NCI-H2107 (cell line): ENCODE data around the gene MCAM.
A peak's percentile ranks its signal among the peaks of the same experiment; 100 is the strongest.

Source experiments
- DNase-seq: peaks from one replicate; lab custom pipeline; 2025; lab: John Stamatoyannopoulos, UW

MCAM gene, protein sequence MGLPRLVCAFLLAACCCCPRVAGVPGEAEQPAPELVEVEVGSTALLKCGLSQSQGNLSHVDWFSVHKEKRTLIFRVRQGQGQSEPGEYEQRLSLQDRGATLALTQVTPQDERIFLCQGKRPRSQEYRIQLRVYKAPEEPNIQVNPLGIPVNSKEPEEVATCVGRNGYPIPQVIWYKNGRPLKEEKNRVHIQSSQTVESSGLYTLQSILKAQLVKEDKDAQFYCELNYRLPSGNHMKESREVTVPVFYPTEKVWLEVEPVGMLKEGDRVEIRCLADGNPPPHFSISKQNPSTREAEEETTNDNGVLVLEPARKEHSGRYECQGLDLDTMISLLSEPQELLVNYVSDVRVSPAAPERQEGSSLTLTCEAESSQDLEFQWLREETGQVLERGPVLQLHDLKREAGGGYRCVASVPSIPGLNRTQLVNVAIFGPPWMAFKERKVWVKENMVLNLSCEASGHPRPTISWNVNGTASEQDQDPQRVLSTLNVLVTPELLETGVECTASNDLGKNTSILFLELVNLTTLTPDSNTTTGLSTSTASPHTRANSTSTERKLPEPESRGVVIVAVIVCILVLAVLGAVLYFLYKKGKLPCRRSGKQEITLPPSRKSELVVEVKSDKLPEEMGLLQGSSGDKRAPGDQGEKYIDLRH

DNA sequence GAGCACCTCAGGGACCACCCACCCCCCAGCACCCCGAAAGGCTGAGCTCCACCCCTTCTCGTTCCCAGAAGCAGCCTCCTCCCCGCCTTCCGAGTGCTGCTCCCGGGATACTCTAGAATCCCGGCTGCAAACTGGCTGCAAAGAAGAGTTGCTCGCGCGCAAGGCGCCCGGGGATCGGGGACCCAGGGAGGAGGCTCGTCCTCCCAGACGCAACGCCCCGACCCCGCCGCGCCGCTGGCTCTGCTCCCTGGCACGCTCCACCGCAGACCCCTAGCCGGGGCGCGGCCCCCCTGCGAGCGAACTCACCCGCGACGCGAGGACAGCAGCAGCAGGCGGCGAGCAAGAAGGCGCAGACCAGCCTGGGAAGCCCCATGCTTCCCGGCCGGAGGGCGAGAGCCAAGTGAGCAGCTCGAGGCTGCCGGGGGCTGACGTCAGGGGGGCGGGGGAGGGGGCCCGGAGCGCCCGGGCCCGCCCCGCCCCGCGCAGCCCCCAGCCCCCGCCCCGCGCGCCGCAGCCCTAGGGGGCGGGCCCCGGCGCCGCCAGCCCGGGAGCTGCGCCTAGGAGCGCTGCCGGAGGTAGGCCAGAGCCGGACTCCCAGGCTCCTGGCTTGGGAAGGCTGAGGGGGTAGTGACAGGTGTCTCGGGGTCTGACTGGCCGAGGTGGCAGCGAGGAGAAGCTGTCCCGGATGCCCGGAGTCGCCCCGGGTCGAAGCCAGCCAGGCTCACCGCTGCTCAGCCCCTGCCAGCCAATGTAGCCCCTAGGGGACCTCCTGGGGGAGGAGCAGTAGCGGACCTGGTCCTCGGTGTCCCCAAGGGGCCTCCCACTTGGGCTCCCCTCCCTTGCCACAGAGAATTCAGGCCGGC, at the start of gene MCAM:
MCAM (minus strand) TSS at position 402 of the 863 bp plus-strand sequence; CDS start at position 373, 29 bp downstream.
- DNase-seq, result no peak

DNA sequence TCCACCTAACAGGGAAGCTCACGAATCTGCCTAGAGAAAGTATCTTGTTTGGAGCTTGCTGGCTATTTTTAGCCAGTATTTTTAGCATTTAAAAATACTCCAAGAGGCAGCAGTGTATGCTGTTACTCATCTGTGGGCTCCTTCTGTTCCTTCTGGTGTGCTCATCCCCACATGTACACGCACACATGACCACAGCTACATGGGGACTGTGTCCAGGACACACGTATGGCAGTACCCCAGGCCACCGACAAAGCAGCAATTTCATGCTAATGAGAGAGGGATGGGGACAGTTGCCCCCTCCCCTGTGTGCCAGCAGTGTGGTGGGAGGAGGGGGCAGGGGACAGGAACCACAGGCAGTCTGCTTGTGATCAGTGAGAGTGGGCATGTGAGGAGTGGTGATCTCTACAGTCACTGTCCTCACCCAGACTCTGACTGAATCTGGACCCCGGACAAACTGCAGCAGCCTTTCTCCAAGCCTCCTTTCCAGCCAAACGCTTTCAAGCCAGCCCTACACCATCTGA, 48.2 kb upstream of the MCAM start:
- no peak for DNase-seq

DNA sequence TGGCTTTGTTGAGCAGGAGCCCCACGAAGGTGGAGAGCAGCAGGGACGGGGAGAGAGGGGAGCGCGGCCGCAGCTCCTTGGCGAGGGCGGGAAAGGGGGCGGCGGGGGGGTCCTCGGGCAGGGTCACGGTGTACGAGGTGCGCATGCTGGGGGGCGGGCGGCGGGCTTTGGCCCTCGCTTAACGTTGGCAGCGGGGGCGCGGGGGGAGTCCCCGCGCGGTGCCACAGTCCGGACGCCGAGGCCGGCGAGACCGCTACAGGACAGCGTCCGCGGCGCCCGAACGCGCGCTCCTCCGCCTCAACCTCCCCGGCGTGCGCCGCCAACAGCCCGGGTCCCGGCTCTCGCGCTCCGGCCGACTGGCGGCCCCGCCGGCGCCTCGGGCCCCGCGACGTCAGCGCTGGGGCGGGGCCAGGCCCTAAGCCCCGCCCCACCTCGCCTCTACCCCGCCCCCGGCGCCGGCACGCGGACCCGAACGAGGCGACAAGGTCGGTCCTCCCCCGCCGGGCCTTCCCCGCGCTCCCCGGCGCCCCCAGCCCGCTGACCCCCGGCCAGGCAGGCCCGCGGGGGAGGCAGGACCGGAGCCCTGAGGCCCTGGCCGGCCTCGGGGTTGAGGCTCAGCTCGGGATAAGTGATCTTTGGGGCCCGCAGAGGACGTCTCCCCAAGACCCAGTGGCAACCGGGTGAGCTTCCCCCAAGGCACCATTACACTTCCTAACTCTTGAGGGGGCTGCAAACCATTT, 47.1 kb upstream of the MCAM start:
- peak; percentile 35 for DNase-seq

DNA sequence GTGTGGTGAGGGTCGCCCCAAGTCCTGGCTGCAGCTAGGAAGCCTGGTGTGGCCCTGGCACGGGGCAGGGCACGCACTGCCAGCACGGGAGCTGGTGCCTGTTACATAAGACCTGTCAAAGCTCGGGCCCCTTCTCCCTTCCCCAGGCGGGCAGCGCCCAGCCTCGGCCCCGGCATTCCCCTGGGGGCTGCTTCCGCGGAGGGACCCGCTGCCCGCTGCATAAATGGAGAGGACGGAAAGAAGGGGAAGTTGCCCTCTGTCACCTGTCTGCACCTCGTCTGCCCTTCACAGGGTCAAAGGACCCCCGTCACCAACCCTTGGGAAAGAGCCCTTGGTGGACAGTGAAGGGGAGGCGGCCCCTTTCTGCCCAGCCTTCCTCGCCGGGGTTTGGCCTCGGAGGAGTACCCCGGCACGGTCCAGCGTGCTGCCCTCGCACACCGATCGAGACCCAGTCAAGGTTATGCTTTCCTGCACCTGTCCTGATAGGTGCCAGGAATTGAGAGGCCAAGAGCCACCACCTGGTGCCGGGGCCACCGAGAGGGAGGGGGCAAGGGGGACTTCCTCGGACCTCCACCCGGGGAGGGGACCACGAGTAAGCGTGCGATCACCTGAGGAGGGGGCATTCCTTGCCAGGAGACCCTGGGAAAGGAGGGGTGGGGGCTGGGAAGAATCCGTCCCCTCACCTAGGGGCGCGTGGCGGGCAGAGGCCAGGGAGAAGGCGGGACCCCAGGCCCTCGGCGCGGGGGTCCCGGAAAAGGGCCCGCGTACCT, 46.3 kb upstream of the MCAM start:
- no peak for DNase-seq

DNA sequence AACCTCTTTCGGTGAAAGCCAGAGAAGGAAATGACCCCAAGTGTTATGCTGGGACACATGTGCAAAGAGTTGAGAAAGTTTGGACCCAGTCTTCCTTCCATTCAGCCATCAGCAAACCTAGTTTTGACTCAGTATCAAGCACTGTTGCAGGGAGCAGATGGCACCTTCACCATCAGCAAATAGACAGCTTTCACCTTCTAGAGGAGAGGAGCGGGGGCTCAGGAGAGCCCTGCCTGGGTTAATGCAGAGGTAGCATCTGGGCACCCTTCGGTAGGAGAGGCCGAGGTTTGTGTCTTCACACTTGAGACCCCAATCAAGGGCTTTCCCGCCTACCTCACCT, 45.8 kb upstream of the MCAM start:
- no peak for DNase-seq

DNA sequence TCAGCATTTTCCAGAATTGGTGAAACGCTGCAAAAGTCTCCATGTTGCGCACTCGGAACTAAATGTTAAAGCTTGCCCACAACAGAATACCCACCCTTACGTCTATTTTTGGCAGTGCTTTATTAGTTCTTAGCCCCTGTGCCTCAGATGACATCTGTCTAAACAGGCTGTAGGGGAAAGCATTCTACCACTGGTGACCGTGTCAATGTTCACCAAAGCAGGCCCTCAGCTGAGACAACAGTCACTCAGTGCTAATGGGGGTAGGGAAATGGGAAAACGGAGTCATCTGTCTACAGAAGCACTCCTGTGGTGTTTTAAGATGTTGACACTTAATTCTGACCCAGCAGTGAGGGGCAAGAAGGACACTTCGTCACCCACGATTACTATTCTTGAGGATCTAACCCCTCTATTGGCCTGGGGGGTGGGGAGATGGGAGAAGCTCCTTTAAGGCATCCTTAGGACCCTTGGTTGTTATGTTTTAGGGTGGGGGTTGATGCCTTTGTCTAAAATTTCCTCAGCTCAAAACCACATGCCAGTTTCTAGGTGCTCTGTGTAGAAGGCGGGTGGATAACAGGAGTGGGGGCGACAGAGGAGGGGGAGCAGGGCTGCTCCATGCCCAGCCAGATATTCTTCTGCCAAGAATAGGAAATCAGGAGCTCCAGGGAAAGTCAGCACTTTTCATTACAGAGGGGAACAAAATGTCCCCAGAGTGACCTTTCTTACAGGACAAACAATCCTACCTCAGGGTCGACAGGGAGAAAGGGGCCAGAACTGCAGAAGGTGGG, 45.2 kb upstream of the MCAM start:
- DNase-seq, result no peak

DNA sequence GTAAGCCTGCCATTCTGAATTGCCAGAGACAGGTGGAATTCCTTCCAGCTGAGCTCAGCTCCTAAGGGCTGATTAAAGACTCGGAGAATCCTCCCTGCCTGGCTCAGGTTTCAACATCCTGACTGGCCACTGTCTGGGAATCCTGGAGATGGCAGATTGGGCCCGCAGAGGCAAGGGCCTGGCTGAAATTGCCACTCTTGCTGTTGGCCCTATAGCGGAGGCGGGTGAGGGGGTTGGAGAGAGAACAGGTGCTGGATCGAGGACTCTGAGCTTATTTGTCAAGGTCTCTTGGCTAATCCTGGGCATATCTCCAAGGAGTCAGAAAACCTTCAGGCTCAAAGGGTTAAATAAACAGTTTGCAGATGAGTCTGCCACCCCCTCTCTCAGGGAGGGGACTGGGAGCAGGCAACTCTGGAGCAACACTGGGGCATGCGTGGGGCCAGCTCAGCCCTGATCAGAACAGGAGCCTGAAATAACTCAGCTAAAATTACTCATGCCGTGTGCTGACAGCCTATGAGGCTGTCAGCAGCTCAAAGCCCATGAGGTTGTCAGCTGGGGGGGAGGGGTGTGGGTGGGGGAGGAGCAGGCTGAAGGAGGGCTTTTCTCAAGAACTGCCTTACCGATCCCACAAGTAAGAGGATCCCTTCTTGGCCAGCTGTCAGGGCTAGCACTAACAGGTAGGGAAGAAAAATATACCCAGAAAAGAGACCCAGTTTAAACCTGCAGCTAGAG, 44.3 kb upstream of the MCAM start:
- DNase-seq, result peak; percentile 74

DNA sequence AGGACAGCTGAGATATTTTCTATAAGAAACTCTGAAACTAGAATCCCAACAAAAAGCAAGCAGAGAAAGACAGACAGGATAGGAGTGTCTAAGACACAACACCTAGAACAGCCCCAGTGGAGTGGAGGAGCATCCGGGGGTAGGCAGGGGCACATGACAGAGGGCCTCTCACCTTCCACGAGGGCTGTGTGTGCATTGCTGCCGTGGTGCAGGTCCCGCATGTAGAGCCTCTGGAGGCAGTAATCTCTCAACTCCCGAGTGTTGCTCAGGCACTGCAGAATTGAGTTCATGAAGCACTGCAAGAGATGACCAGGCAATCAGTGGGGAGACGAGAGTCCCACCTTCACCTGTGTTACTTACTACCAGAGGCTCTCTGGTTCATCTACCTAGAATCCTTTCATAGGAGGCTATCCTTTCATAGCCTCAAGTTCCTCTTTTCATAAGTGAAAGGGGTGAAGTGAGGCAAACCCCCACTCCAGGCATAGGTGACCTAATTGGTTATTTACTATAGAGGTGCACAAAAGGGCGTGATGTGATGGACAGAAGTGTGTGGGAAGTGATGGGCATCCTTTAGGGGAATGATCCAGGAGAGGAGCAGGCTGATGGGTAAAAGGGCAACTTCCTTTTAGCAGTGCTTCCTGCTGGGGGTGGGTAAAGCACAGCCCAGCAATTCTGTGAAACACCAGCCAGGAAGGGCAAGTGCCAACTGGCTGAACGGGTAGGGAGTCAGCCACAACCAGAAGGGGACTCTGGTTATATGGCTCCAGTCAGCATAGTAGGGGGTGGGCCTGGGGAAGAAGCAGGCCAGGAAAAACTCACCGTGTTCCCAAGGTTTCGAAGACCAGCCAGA, 42.7 kb upstream of the MCAM start:
- DNase-seq, result no peak

DNA sequence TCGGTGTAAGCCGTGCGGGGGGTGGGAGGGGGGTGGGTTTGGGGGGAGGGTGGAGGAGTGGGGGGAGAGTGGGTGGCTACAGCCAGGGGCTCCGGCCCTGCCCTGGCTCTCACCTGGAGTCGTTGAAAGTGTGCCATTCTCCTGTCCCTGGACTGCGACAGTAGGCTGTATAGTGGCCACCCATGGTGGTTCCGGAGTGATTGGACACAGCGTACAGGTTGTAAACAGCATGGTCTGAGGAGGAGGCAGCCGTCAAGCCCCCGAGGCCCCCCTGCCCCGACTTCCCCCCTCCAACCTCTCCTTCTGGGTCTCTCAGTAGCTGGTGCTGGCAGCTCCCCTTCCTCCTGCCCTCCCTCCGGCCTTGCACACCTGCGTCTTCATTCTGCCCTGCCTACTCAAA, 40.1 kb upstream of the MCAM start:
- DNase-seq, result no peak

DNA sequence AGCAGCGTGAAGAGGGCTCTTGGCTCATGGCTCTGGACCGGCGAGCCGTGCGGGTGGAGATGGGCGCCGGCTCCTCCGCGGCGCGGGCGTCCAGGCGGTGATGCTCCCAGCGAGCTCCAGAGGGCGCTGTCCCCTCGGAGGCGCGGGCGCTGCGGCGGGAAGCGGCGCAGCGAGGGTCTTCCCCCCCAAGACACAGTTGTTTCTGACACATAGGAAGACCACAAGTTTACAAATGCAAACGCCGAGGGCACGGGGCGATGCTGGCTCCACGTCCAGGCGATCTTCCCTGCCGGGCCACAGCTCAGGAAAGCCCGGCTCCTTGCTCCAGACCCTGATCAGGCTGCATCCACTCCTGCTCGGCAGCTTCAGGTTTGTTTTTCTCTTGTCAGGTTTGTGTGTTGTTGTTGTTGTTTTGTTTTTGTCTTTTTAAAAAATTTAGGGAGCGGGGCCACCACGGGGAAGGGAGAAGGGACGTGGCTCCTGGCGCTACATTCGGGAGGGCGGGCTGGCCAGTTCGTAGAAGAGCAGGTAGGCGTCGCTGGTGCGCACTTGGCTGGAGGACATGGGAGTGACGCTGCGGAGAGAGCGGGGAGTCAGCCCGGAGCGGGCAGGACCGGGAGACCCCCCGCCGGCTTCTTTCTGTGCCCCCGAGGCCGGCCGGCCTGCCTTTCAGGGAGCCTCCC, 39.6 kb upstream of the MCAM start:
- DNase-seq, result peak; percentile 53

DNA sequence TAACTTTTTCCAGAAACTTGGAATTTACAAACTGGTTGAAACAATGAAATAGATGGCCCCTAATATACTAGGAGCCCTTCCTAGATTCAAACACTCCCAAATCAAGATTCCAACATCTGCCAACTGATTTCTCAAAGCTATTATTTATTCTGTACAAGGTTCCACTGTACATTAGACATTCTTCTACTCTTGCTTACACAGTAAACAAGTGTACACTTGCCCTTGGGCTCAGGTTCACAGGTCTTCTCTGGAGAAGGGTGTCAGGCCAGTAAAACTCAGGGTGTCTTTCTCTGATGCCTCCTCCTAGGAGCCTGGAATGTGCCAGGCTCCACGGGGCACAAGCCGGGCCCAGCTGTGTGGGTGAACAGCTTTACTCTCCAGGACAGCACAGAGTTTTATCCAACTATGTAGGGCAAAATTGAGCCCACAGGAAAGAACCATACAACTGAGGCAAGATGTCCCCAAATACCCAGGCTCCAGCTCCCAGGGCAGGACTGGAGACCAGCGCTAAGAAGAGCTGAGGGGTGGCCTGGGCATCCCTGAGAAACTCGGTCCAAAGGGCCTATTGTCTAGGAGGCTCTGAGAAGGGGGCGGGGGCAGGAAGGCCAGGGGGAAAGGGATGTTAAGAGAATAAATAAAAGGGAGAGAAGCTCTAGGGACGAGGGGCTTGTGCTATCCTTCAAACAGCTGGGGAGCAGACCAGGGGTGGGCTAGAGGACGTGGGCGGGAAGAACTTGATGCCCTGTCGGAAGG, 38.3 kb upstream of the MCAM start:
- no peak for DNase-seq

DNA sequence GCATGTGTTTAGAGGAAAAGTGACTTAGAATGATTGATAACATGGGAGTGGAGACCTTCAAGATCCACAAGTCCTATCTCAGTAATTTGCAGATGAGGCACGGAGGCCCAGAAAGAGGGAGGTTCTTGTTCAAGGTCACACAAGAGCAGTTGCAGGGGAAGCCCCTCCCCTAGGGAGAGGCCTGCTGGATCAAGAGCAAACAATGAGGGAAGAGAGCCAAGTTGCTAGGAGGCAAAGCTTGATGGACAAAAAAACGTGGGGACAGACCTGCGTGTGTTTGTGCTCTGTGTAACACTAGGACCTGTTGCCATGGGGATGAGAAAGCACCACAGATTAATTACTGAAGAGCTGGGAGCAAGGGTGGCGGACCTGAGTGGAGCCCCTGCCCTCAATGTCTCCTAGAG, 35.9 kb upstream of the MCAM start:
- DNase-seq, result no peak

DNA sequence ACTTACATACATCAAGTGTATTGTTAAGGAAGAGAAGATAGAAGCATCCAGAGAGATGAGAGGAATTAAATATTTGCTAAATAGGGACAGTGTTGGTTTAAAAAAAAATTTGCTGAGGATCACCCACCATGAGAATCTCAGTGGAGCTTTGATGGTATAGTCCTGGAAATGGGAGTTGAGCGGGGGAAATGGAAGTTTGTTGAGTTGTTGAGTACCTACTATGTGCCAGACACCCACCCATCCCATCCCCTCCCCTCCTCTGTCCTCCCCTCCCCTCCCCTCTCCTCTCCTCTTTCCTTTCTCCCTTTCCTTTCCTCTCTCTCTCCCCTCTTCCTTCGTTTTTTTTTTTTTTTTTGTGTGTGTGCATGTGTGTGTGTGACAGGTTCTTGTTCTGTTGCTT, 34.3 kb upstream of the MCAM start:
- no peak for DNase-seq

DNA sequence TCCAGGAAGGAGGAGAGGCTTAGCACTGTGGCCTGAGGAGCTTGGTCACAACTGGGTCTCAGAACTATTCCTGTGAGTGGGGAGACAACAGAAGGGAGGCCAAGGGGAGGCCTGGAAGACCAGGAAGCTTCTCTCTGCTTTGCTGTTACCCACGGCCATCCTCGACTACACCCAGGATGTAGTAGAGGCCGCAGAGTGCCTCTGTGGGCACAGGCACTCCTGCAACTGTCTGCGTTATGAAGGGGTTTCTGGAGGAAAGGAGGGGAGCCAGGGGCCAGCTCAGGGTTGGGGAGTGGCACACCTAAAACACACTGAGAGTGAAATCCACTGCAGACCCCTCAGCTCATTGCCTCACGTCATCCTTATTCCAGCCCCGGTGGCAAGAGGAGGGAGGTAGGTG, 33.4 kb upstream of the MCAM start:
- no peak for DNase-seq

DNA sequence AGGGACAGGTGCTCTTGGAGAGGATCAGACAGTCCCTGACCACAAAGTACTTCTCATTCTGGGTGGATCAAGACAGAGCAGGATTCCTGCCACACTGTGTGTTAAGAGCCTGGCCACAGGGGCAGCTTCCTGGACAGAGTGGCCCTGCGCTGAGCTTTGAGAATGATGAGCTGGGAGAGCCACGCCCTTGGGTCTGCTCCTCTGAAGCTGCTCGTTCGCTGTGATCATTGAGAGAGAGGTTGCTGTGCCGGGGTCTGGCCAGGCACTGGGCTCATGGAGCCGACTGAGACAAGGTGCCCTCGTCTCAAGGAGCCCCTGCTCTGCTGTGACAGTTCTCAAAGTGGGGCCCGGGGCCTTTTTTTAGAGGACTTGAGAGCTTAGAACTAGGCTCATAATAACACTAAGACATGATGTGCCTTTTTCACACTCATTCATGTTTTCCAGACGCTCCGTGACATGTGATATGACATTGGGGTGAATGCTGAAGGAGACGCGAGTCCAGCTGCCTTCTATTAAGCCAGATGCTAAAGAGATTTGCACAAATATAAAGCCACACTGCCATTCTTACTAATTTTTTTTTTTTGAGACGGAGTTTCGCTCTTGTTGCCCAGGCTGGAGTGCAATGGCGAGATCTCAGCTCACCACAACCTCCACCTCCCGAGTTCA, 31.1 kb upstream of the MCAM start:
- DNase-seq, result no peak

DNA sequence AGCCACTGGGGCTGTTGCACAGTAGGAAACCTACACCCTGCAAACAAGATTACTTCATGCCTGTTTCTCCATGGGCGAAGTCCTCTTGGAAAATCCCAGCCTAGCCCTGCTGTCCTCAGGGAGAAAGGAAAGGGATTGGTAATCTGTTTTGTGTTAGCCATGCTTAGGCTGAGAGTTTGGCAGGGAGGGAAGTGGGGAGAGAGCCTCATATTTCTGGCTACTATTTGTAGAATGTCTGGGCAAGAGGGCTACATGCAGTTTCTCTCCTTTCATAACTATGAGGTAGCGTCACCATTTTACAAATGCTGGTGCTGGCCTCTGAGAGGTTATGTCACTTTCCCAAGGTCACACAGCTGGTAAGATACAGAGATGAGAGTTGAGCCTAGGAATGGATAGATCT, 30.3 kb upstream of the MCAM start:
- no peak for DNase-seq

DNA sequence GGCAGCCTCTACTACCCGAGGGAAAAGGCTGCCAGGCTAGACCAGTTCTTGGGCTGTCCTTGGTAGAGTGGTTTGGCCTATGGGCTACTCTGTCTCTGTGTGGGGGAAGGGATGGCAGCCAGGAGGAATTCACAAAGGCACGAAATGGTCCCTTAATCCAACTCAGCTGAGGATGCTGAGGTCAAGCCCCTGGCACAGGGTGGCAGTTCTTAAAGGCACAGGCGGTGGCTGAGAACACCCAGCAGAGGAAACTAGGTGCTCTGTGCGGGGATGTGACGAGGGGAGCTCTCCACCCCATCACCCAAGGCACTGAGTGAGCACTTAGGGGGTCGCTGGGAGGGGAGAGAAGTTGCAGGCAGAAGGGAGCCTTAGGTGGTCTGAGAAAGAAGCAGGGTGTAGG, 29.7 kb upstream of the MCAM start, which contains the start of gene MFRP:
MFRP (minus strand) TSS at position 101 of the 400 bp plus-strand sequence. CDS start 192 bp downstream, outside the sequence.
- DNase-seq, result no peak
